Gastrocnemius medialis (tissue), 4 donors: Measurements from ENCODE around the gene PLAC1.

Experiments
- CTCF ChIP-seq, 5 experiments: fragments of 450-650 bp in 3 of 5; fragments of 200-600 bp in 2 of 5; sonication (generic) in 2 of 5; IDR thresholded peaks in 4 of 5; conservative IDR thresholded peaks in 1 of 5; 1 replicate in 4 of 5; 2 replicates in 1 of 5; pipeline ENCODE4 v1.5.1; 2016 to 2019; ENCODE audit warnings: antibody characterized with exemption in 5 of 5, mild to moderate bottlenecking in 3 of 5, moderate library complexity in 3 of 5
- POLR2A ChIP-seq, 2 donors: fragments of 450-650 bp; IDR thresholded peaks; one replicate each; pipeline ENCODE4 v1.6.1; 2017; ENCODE audit warnings: antibody characterized with exemption in 2 of 2, mild to moderate bottlenecking in 2 of 2, moderate library complexity in 2 of 2

- TF ChIP-seq CTCF (IDR thresholded peaks at IDR 0.05 in 4 of 5, conservative IDR thresholded peaks at IDR 0.05 in 1 of 5): no peak
- no peak for TF ChIP-seq POLR2A (IDR thresholded peaks at IDR 0.05)
Measured at GRCh38 chrX:134524181-134524580, 134.1 kb downstream of the PLAC1 start.
